Left ventricle myocardium inferior (tissue), 1 donor: Measurements from ENCODE around the gene OSBPL5. TPM values are rescaled to one million over a fixed set of nuclear protein-coding genes. Genes with fewer than 3 reads are reported as not detected.

Source experiments
- DNase-seq: peaks from one replicate; pipeline ENCODE4 v3.0.0-alpha.2; 2020
- H3K27ac ChIP-seq: fragments of 200-600 bp; replicated peaks from 2 replicates; pipeline ENCODE4 v1.8.0; 2021
- H3K27me3 ChIP-seq: fragments of 200-600 bp; 2 replicates; pipeline ENCODE4 v1.8.0; 2021; ENCODE audit warnings: low read depth
- H3K36me3 ChIP-seq: fragments of 200-600 bp; 2 replicates; pipeline ENCODE4 v1.8.0; 2021
- H3K4me1 ChIP-seq: fragments of 200-600 bp; 2 replicates; pipeline ENCODE4 v1.8.0; 2021
- H3K4me3 ChIP-seq: fragments of 200-600 bp; 2 replicates; pipeline ENCODE4 v1.8.0; 2021; ENCODE audit warnings: mild to moderate bottlenecking, moderate library complexity
- H3K9me3 ChIP-seq: fragments of 200-600 bp; replicated peaks from 2 replicates; pipeline ENCODE4 v1.8.0; 2021
- CTCF ChIP-seq: fragments of 200-600 bp; IDR thresholded peaks from 2 replicates; pipeline ENCODE4 v1.8.0; 2021; ENCODE audit warnings: antibody characterized with exemption, mild to moderate bottlenecking, borderline replicate concordance
- intact Hi-C: fragments of 100-400 bp; cut with micrococcal nuclease; formaldehyde crosslinking; loops from one replicate; pipeline ENCODE4 v1.11.0; 2022
- total RNA-seq: library from RNA; stranded (reverse); fragmentation: NEBNext Ultra II Directional; extraction: Animal tissue kit (Norgen Biotek cat#: 25700); gene quantifications from one replicate; pipeline ENCODE4 v1.2.1, GENCODE V29; 2021
- donor health status: DM: no; HTN: yes; CAD: no; lungs with severe emphysema.

The OSBPL5 gene
- total RNA-seq, 1 donor from 2014 or later: 11.4 TPM

GRCh38 chr11:3104961-3105790, 59.9 kb downstream of the OSBPL5 start:
- H3K36me3 ChIP-seq: peaks cover 57% of the 10 kb centered on the region
- no peaks in the 10 kb centered on the region for H3K9me3 ChIP-seq
- DNase-seq: no peak
- intact Hi-C loops: no loop called here
- H3K27ac ChIP-seq: no peak overlapping the region
- no peaks in the 10 kb centered on the region for H3K27me3 ChIP-seq
- no peak overlapping the region for H3K4me3 ChIP-seq
- H3K4me1 ChIP-seq: no peaks in the 10 kb centered on the region
- TF ChIP-seq CTCF: no peak

DNA sequence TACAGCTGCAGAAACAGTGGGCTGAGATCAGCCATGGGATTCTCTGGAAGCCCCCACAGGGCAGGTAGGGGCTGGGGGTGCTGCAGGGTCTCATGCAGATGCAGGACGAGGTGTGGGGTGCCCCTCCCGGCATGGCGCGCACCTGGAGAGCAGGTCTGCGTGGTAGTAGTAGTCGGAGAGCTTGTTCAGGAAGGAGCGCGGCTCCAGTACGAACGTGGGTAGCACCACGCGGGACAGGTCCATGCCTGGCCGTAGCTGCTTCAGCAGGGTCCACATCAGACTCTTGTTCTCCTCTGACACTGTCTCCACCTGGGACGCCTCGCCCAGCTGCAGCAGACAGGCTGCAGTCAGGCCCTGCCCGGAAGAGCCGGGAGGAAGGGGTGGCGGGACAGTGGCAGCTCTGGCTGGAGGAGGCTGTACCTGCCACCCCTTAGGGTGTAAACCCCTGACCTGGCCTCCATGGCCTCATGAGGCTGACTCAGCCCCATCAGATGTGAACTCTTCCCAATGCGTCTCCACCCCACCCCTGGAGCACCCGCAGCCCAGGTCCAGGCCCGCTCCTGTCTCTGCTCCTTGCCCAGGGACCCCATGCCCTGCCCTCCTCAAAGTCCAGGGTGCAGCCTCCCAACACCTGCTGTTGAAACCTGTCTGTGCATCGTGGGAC, 60.9 kb downstream of the OSBPL5 start:
- H3K27ac ChIP-seq: no peak overlapping the region
- H3K4me3 ChIP-seq: no peak overlapping the region
- peaks cover 63% of the 10 kb centered on the region for H3K36me3 ChIP-seq
- no peaks in the 10 kb centered on the region for H3K9me3 ChIP-seq
- TF ChIP-seq CTCF: no peak
- intact Hi-C loops: no loop called here
- H3K27me3 ChIP-seq: no peaks in the 10 kb centered on the region
- no peak for DNase-seq
- peaks cover 3% of the 10 kb centered on the region for H3K4me1 ChIP-seq

DNA sequence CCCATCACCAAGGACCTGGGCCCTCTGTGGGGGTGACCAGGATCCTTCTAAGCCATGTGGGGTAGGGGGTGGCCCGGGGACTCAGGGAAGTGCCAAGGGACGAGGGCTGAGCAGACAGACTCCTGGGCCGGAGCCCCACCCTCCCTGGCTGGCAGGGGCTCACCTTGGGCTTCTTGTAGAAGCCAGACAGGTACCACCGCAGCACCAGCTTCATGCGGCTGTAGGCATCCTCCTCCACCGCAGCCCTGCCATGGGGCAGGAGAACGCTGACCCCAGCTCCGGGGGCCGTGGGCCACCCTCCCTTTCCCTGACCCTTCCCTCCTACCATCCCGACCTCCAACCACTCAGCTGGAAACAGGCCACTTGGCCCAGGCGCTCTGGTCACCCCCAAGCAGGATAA, 62.0 kb downstream of the OSBPL5 start:
- Histone ChIP-seq H3K9me3 (no peaks in the 10 kb centered on the region), H3K27me3 (no peaks in the 10 kb centered on the region), H3K4me3 (no peak overlapping the region), H3K27ac (no peak overlapping the region), H3K36me3 (peaks cover 59% of the 10 kb centered on the region), H3K4me1 (peaks cover 4% of the 10 kb centered on the region)
- intact Hi-C loops: no loop called here
- no peak for TF ChIP-seq CTCF
- DNase-seq: no peak

- DNase-seq: no peak
- TF ChIP-seq CTCF: no peak
- Histone ChIP-seq H3K4me3 (no peak overlapping the region), H3K36me3 (peaks cover 59% of the 10 kb centered on the region), H3K9me3 (no peaks in the 10 kb centered on the region), H3K27ac (no peak overlapping the region), H3K27me3 (no peaks in the 10 kb centered on the region), H3K4me1 (peaks cover 4% of the 10 kb centered on the region)
- intact Hi-C loops: no loop called here
These were observed 62.5 kb downstream of the OSBPL5 start for GRCh38 chr11:3102641-3102921.

GRCh38 chr11:3101921-3102640, 63.0 kb downstream of the OSBPL5 start:
- peaks cover 4% of the 10 kb centered on the region for H3K4me1 ChIP-seq
- H3K36me3 ChIP-seq: peaks cover 59% of the 10 kb centered on the region
- no peak for TF ChIP-seq CTCF
- intact Hi-C loops: no loop called here
- DNase-seq: no peak
- H3K4me3 ChIP-seq: no peak overlapping the region
- H3K9me3 ChIP-seq: no peaks in the 10 kb centered on the region
- H3K27me3 ChIP-seq: no peaks in the 10 kb centered on the region
- H3K27ac ChIP-seq: no peak overlapping the region
